Adrenal gland (tissue), 12 donors: ENCODE results near the gene SLC4A11. TPM values are rescaled to one million over a fixed set of nuclear protein-coding genes. Genes with fewer than 3 reads are reported as not detected.

Experiments
- DNase-seq, 7 donors: peaks; one replicate each; pipeline ENCODE4 v3.0.0-alpha.2; 2019 to 2020
- H3K27ac ChIP-seq, 5 donors: fragments of 200-600 bp; sonication (generic) in 4 of 5; 1 replicate in 3 of 5; 2 replicates in 2 of 5; pipeline versions ENCODE4 v1.5.1 to v1.8.0; 2016 to 2020; ENCODE audit warnings: mild to moderate bottlenecking in 1 of 5
- H3K27me3 ChIP-seq: fragments of 200-600 bp; 2 replicates; pipeline ENCODE4 v1.8.0; 2021
- H3K36me3 ChIP-seq, 2 donors: fragments of 200-600 bp; replicated peaks in 1 of 2; 1 replicate in 1 of 2; 2 replicates in 1 of 2; pipeline versions ENCODE4 v1.5.1 to v1.8.0; 2018 to 2022
- H3K4me1 ChIP-seq, 2 donors: fragments of 200-600 bp; replicated peaks in 1 of 2; 1 replicate in 1 of 2; 2 replicates in 1 of 2; pipeline versions ENCODE4 v1.5.1 to v1.8.0; 2018 to 2021
- H3K4me3 ChIP-seq, 4 donors: fragments of 200-600 bp; sonication (generic) in 3 of 4; one replicate each; pipeline ENCODE4 v1.5.1; 2016 to 2018
- H3K9me3 ChIP-seq, 3 donors: fragments of 200-600 bp; sonication (generic) in 1 of 3; replicated peaks in 1 of 3; 1 replicate in 2 of 3; 2 replicates in 1 of 3; pipeline versions ENCODE4 v1.5.1 to v1.8.0; 2016 to 2021
- POLR2A ChIP-seq, 2 donors: fragments of 450-650 bp; IDR thresholded peaks; one replicate each; pipeline ENCODE4 v1.6.1; 2017; ENCODE audit warnings: antibody characterized with exemption in 2 of 2, mild to moderate bottlenecking in 2 of 2, moderate library complexity in 1 of 2
- WGBS, 4 donors: extraction: QIAGEN DNeasy Blood & Tissue Kit in 2 of 4; methylation state at CpG; one replicate each; pipeline versions ENCODE4 v1.1.5 to v1.1.7; 2013 to 2017; 5-methylcytosine and 5-hydroxymethylcytosine counted together
- intact Hi-C, 2 donors: fragments of 100-400 bp; cut with DNase I; formaldehyde crosslinking; loops; one replicate each; pipeline versions ENCODE4 v1.14.1 to v1.15.0; 2022 to 2023
- polyA plus RNA-seq, 3 donors: library from polyadenylated mRNA; stranded (reverse); fragments of 200-250 nt in 2 of 3; fragments of 350-450 nt in 1 of 3; fragmentation: Illumina TruSeq in 1 of 3; extraction: RNeasy Lipid Tissue Mini Kit (QIAGEN cat#74804) in 1 of 3; gene quantifications; one replicate each; pipeline ENCODE4 v1.2.3, GENCODE V29; 2013 to 2014
- total RNA-seq, 9 donors: library from RNA; depleted of rRNA in 4 of 9; stranded (reverse); fragments of >200 nt in 4 of 9; fragments of 120-200 nt in 1 of 9; fragmentation: NEBNext Ultra II Directional in 1 of 9; extraction: Animal tissue kit (Norgen Biotek cat#: 25700) in 1 of 9; gene quantifications; one replicate each; pipeline versions ENCODE4 v1.1.0 to v1.2.4, GENCODE V29; 2013 to 2023
- TF ChIP-seq, protein P1 (sequence below), 6 experiments: fragments of 450-650 bp in 4 of 6; fragments of 200-600 bp in 2 of 6; sonication (generic) in 1 of 6; IDR thresholded peaks; 1 replicate in 5 of 6; 2 replicates in 1 of 6; pipeline versions ENCODE4 v1.5.1 to v1.8.0; 2016 to 2021; ENCODE audit warnings: antibody characterized with exemption in 6 of 6, mild to moderate bottlenecking in 2 of 6, moderate library complexity in 1 of 6
- donor health status: healthy with polysubstance abuse.
- donor health status: Bipolar disorder and iron deficiency.
- donor health status: DM: yes; HTN: yes; CAD: no.
- donor health status: DM: no; HTN: no; CAD: no.
- donor health status: DM: no; HTN: no; CAD: no.
- donor health status: DM: yes; HTN: yes; CAD: no.

The SLC4A11 gene
- total and polyA plus RNA-seq, 12 donors, result 0.06 to 30.6 (median 9.7) TPM

DNA sequence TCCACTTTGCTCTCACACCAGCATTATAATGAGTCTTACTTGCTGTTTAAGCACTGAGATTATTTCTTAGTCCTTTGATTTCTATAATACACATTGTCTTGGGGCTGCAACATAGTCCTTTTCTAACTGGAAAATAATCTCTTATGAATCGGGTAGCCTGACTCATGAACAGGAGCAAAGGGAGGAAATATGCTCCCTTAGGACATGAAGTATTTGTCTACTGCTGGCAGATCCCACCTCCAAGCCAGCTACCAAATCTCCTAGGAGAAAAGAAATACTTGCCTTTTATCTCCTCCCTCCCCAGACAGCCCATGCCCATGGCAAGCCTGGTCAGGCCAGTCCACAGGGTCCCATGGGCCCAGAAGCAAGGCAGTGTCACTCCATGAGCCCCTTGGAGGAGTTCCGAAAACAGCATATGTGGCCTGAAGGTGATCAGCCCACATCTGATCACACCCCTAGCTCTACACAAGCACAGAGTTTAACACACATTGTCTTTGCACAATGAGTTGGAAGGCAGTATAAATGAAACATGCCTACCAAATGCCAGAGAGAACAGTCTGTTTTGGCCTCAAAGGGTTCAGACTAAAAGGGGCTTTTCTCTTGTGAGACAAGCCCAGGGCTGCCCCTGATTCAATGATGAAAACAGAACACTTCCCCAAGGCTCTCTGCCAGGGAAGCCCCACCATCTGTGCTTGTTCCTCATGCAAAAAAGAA lies 37.1 kb upstream of the SLC4A11 start:
- H3K9me3 ChIP-seq, result no peaks in the 10 kb centered on the region
- intact Hi-C loops, result loop anchor here in 1 of 2 donors (5.0 kb wide), 1 partner anchor 59 kb away; no protein-coding TSS in a partner anchor
- no peak for TF ChIP-seq POLR2A (IDR thresholded peaks at IDR 0.05)
- TF ChIP-seq, protein P1, sequence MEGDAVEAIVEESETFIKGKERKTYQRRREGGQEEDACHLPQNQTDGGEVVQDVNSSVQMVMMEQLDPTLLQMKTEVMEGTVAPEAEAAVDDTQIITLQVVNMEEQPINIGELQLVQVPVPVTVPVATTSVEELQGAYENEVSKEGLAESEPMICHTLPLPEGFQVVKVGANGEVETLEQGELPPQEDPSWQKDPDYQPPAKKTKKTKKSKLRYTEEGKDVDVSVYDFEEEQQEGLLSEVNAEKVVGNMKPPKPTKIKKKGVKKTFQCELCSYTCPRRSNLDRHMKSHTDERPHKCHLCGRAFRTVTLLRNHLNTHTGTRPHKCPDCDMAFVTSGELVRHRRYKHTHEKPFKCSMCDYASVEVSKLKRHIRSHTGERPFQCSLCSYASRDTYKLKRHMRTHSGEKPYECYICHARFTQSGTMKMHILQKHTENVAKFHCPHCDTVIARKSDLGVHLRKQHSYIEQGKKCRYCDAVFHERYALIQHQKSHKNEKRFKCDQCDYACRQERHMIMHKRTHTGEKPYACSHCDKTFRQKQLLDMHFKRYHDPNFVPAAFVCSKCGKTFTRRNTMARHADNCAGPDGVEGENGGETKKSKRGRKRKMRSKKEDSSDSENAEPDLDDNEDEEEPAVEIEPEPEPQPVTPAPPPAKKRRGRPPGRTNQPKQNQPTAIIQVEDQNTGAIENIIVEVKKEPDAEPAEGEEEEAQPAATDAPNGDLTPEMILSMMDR (IDR thresholded peaks at IDR 0.05), result no peak
- DNase-seq, result no peak
- H3K4me1 ChIP-seq, result no peaks in the 10 kb centered on the region
- H3K27ac ChIP-seq, result no peak overlapping the region
- H3K4me3 ChIP-seq, result no peak overlapping the region
- WGBS, 4 donors, result 85 to 93% (median 91%) methylated on average over 2 of the region's 2 CpGs
- no peaks in the 10 kb centered on the region for H3K27me3 ChIP-seq
- peaks cover 0 to 80% of the 10 kb centered on the region in 2 donors for H3K36me3 ChIP-seq

DNA sequence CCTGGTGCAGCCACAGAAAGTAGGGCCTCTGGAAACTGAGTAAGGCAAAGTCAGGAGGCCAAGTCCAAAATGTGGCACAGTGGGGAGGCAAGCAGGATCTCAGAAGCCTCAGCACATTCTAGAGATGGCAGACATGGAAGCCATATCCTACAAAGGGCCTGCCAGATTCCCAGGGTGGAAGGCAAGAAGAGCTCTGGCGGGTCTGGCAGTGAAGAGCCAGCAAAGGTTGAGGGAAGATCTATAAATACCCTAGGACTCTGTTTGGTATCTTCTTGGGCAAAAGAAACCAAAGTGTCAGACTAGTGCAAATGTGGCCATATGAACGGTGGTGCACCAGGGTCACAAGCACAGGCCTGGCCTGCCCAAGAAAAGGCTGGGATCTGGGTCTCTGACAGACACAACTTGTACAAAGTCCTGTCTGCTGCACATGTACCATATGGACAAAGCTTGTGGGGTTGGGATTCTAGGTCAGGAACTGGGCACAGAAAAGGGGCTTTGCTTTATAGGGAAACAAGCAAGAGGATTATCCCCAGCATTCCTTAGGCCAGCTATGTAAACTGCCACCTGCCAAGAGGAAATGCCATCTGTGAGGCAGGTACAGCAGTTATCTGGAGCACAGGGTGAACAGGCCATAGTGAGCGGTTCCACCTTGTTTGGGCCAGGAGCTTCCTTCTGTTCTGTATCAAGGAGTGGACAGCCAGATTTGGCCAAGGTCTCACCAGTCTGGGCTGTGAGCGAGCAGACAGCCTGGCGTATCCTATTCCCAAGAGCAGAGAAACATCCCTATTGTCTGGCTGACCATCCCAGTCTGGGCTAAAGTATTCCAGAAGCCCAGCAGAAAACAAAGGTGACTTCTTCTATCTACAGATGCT lies 36.3 kb upstream of the SLC4A11 start:
- Histone ChIP-seq H3K4me3 (no peak overlapping the region), H3K27me3 (no peaks in the 10 kb centered on the region), H3K27ac (no peak overlapping the region), H3K36me3 (peaks cover 0 to 74% of the 10 kb centered on the region in 2 donors), H3K4me1 (no peaks in the 10 kb centered on the region), H3K9me3 (no peaks in the 10 kb centered on the region)
- intact Hi-C loops, result loop anchor here in 1 of 2 donors (5.0 kb wide), 1 partner anchor 58 kb away; no protein-coding TSS in a partner anchor
- DNase-seq, result no peak
- 94 to 100% (median 96%) methylated on average over 5 of the region's 5 CpGs for WGBS, 4 donors
- no peak for TF ChIP-seq POLR2A (IDR thresholded peaks at IDR 0.05)
- TF ChIP-seq, protein P1 (IDR thresholded peaks at IDR 0.05), result no peak

DNA sequence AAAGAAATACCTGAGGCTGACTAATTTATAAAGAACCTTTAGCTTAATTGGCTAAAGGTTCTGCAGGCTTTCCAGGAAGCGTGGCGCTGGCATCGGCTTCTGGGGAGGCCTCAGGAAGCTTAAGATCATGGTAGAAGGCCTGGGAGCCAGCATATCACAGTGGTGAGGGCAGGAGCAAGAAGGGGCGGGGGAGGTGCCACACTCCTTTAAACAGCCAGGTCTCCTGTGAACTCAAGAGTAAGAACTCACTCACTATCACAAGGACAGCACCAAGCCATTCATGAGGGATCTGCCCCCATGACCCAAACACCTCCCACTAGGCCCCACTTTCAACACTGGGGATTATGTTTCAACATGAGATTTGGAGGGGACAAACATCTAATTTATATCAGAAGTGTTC lies 34.4 kb upstream of the SLC4A11 start:
- WGBS, 4 donors, result 91 to 96% (median 91%) methylated on average over 4 of the region's 4 CpGs
- Histone ChIP-seq H3K9me3 (no peaks in the 10 kb centered on the region), H3K4me1 (no peaks in the 10 kb centered on the region), H3K4me3 (no peak overlapping the region), H3K27ac (no peak overlapping the region), H3K27me3 (no peaks in the 10 kb centered on the region), H3K36me3 (peaks cover 0 to 70% of the 10 kb centered on the region in 2 donors)
- no peak for DNase-seq
- intact Hi-C loops, result no loop called here
- TF ChIP-seq, protein P1 (IDR thresholded peaks at IDR 0.05), result no peak

DNA sequence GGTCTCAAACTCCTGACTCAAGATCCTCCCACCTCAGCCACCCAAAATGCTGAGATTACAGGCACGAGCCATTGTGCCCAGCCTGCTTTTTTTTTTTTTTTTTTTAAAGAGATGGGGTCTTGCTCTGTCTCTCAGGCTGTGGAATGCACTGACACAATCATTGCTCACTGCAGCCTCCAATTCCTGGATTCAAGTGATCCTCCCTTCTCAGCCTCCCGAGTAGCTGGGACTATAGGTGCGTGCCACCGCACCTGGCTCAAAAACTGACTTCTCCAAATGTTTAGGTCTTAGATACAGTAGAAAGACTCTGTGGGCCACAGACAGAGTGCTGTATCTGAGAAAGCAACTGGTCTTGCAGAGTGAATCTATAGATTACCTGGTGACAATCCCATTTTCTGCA lies 31.1 kb upstream of the SLC4A11 start:
- Histone ChIP-seq H3K36me3 (peaks cover 0 to 64% of the 10 kb centered on the region in 2 donors), H3K4me3 (no peak overlapping the region), H3K4me1 (no peaks in the 10 kb centered on the region), H3K9me3 (no peaks in the 10 kb centered on the region), H3K27ac (no peak overlapping the region), H3K27me3 (no peaks in the 10 kb centered on the region)
- intact Hi-C loops, result no loop called here
- 95 to 100% (median 98%) methylated on average over 4 of the region's 4 CpGs for WGBS, 4 donors
- DNase-seq, result no peak
- no peak for TF ChIP-seq POLR2A (IDR thresholded peaks at IDR 0.05)
- TF ChIP-seq, protein P1 (IDR thresholded peaks at IDR 0.05), result no peak
